GM12892 (cell line): ENCODE results near the gene SPEG.

ENCODE experiments used
- POLR2AphosphoS5 ChIP-seq: IDR thresholded peaks from 2 replicates; pipeline ENCODE4 v1.6.1; 2011; ENCODE audit warnings: low read depth, low read length, control low read depth
- TAF1 ChIP-seq: IDR thresholded peaks from 2 replicates; pipeline ENCODE4 v1.6.1; 2011; ENCODE audit warnings: low read depth, mild to moderate bottlenecking, control low read depth, low read length, borderline replicate concordance

GRCh38 chr2:219468410-219469185, 34.0 kb downstream of the SPEG start:
- no peak for TF ChIP-seq POLR2AphosphoS5
- no peak for TF ChIP-seq TAF1
